ENCODE data around the gene MYDGF.

Gene MYDGF

GRCh38 chr19:4619668-4620294 is 50.4 kb downstream of the MYDGF start:
- ChIA-PET CTCF (interaction anchor here (2.4 kb wide), 1 partner anchor 16 kb away, joined by 7 read pairs; no protein-coding TSS in a partner anchor), POLR2A (ENCODE audit: low non-redundant PET) (no interaction called here)
- no peak for DNase-seq (ENCODE audit: low spot score)
- no peak for TF ChIP-seq CTCF (conservative IDR thresholded peaks at IDR 0.05; ENCODE audit: low read depth)
- H3K27ac ChIP-seq, result no peak overlapping the region

- H3K27ac ChIP-seq, result no peak overlapping the region
- POLR2A ChIA-PET (ENCODE audit: low non-redundant PET), result interaction anchor here (0.5 kb wide), 1 partner anchor 10 kb away, joined by 3 read pairs; no protein-coding TSS in a partner anchor
- CTCF ChIA-PET, result interaction anchor here (0.6 kb wide), 1 partner anchor 741 kb away, joined by 4 read pairs; no protein-coding TSS in a partner anchor
- TF ChIP-seq CTCF (conservative IDR thresholded peaks at IDR 0.05; ENCODE audit: low read depth), result no peak
- no peak for DNase-seq (ENCODE audit: low spot score)
Measured at GRCh38 chr19:4618019-4618418, 52.1 kb downstream of the MYDGF start.

GRCh38 chr19:4613254-4613751 is 56.8 kb downstream of the MYDGF start:
- POLR2A ChIA-PET (ENCODE audit: low non-redundant PET), result no interaction called here
- TF ChIP-seq CTCF (conservative IDR thresholded peaks at IDR 0.05; ENCODE audit: low read depth), result no peak

GRCh38 chr19:4609878-4610511 is 60.1 kb downstream of the MYDGF start:
- ChIA-PET POLR2A (ENCODE audit: low non-redundant PET) (no interaction called here), CTCF (interaction anchor here (0.7 kb wide), 1 partner anchor 12 kb away, joined by 4 read pairs; no protein-coding TSS in a partner anchor)
- DNase-seq (ENCODE audit: low spot score), result no peak
- H3K27ac ChIP-seq, result no peak overlapping the region
- TF ChIP-seq CTCF (conservative IDR thresholded peaks at IDR 0.05; ENCODE audit: low read depth), result no peak

More at GRCh38 chr19:4613254-4613751, 56.8 kb downstream of the MYDGF start:
- H3K27ac ChIP-seq, result no peak overlapping the region
- CTCF ChIA-PET, result no interaction called here
- no peak for DNase-seq (ENCODE audit: low spot score)

Data from RWPE1 (cell line).